Left renal pelvis (tissue), 4 donors: Measurements from ENCODE around the gene OR4C11. TPM values are rescaled to one million over a fixed set of nuclear protein-coding genes. Genes with fewer than 3 reads are reported as not detected.

ENCODE experiments used
- DNase-seq, 4 donors: peaks; one replicate each; pipeline ENCODE4 v3.0.0-alpha.2; 2013; ENCODE audit warnings: low read depth in 4 of 4, low spot score in 3 of 4
- polyA plus RNA-seq, 4 donors: library from polyadenylated mRNA; unstranded; fragments of 120-200 nt; gene quantifications; one replicate each; pipeline ENCODE4 v1.2.1, GENCODE V29; 2013; ENCODE audit not compliant: insufficient read length in 4 of 4

The OR4C11 gene
- not detected for polyA plus RNA-seq

- no peak for DNase-seq
These were observed at the start of gene OR4C11 for GRCh38 chr11:55607545-55607944. OR4C11 (minus strand) TSS chr11:55607645; CDS start chr11:55604373, 3,272 bp downstream.

- DNase-seq, result no peak
These were observed 47.7 kb upstream of the OR4C11 start for GRCh38 chr11:55655096-55655495.

DNA sequence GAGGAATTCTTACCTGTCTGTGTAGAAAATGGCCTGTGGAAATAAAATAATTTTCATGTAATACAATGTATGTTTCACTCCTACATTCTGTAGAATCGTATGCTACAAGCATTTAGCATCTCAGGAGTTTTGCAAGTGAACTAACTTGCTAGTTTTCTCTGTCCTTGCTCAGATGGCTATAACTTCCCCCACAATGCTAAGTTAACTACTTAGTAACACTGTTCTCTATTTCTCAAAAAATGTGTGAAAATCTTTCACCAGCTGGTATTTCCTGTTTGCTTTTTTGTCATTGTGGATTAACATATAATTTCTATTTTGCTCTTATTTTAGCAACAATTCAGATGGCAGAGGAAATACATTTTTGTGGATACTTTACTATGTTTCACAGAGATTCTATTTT is 45.1 kb upstream of the OR4C11 start:
- no peak for DNase-seq

GRCh38 chr11:55648027-55648426 is 40.6 kb upstream of the OR4C11 start, which contains the start of gene OR4S2:
OR4S2 (plus strand) TSS chr11:55648327; CDS start chr11:55650904, 2,577 bp downstream.
- DNase-seq, result no peak

- DNase-seq, result no peak
These were observed 27.4 kb upstream of the OR4C11 start, which contains the start of gene OR4P4 for GRCh38 chr11:55634813-55635212. OR4P4 (plus strand) TSS chr11:55635113.

GRCh38 chr11:55624531-55624930 is 17.1 kb upstream of the OR4C11 start:
- no peak for DNase-seq

DNA sequence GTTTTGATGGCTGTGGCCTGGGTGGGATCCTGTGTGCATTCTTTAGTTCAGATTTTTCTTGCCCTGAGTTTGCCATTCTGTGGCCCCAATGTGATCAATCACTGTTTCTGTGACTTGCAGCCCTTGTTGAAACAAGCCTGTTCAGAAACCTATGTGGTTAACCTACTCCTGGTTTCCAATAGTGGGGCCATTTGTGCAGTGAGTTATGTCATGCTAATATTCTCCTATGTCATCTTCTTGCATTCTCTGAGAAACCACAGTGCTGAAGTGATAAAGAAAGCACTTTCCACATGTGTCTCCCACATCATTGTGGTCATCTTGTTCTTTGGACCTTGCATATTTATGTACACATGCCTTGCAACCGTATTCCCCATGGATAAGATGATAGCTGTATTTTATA is 34.9 kb downstream of the OR4C11 start:
- DNase-seq, result no peak

- DNase-seq, result no peak
These were observed 35.6 kb downstream of the OR4C11 start, which contains the start of gene OR4C16 for GRCh38 chr11:55571828-55572227. OR4C16 (plus strand) TSS chr11:55572128; CDS start chr11:55572128, 0 bp downstream.

DNA sequence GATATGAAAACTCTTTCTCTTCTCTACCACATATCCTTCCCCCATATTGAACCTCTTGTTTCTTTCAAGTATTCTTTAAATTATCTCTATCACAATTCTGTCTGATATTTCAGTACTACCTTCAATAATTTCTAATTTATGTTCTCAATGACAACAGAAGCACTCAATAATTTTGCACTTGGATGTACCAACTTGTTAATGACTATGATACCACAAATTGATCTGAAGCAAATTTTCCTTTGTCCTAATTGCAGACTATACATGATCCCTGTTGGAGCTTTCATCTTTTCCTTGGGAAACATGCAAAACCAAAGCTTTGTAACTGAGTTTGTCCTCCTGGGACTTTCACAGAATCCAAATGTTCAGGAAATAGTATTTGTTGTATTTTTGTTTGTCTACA is 53.3 kb downstream of the OR4C11 start, which contains the start of gene OR4C15:
OR4C15 (plus strand) TSS at position 301 of the 400 bp plus-strand sequence; CDS start at position 301, 0 bp downstream.
- DNase-seq, result no peak

Other genes with a start within 250 kb of the OR4C11 start
- gene OR4A15, start 239.7 kb downstream of the OR4C11 start, polyA plus RNA-seq, result not detected
- gene OR4C15, start 53.2 kb downstream of the OR4C11 start, polyA plus RNA-seq, result not detected
- gene OR4C16, start 35.5 kb downstream of the OR4C11 start, polyA plus RNA-seq, result not detected
- under 1 TPM in 3 of 4 donors, not detected in 1; 0.08 to 0.17 (median 0.08) TPM for gene OR4P4, start 27.5 kb upstream of the OR4C11 start, polyA plus RNA-seq
- not detected for gene OR4S2, start 40.7 kb upstream of the OR4C11 start, polyA plus RNA-seq
- not detected for gene OR4C6, start 54.6 kb upstream of the OR4C11 start, polyA plus RNA-seq
- not detected for gene OR5D13, start 165.8 kb upstream of the OR4C11 start, polyA plus RNA-seq
- gene OR5D14, start 187.9 kb upstream of the OR4C11 start, polyA plus RNA-seq, result not detected
- gene OR5L1, start 203.7 kb upstream of the OR4C11 start, polyA plus RNA-seq, result not detected
- not detected for gene OR5D18, start 212.0 kb upstream of the OR4C11 start, polyA plus RNA-seq
- not detected for gene OR5L2, start 219.6 kb upstream of the OR4C11 start, polyA plus RNA-seq
- gene OR5D16, start 231.1 kb upstream of the OR4C11 start, polyA plus RNA-seq, result not detected